Measurements from ENCODE around the gene RPGRIP1.

GRCh38 chr14:21236948-21237797 lies 42.7 kb upstream of the RPGRIP1 start:
- TF ChIP-seq, protein P1, sequence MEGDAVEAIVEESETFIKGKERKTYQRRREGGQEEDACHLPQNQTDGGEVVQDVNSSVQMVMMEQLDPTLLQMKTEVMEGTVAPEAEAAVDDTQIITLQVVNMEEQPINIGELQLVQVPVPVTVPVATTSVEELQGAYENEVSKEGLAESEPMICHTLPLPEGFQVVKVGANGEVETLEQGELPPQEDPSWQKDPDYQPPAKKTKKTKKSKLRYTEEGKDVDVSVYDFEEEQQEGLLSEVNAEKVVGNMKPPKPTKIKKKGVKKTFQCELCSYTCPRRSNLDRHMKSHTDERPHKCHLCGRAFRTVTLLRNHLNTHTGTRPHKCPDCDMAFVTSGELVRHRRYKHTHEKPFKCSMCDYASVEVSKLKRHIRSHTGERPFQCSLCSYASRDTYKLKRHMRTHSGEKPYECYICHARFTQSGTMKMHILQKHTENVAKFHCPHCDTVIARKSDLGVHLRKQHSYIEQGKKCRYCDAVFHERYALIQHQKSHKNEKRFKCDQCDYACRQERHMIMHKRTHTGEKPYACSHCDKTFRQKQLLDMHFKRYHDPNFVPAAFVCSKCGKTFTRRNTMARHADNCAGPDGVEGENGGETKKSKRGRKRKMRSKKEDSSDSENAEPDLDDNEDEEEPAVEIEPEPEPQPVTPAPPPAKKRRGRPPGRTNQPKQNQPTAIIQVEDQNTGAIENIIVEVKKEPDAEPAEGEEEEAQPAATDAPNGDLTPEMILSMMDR (IDR thresholded peaks at IDR 0.05) = no peak
- TF ChIP-seq POLR2A (IDR thresholded peaks at IDR 0.05) = no peak

Measured in uterus (tissue), 2 donors.